NAMALWA (cell line): Measurements from ENCODE around the gene RAB3A.
A peak's percentile ranks its signal among the peaks of the same experiment; 100 is the strongest.

ENCODE experiments used
- DNase-seq: peaks from one replicate; pipeline ENCODE4 v3.0.0-alpha.2; 2015; ENCODE audit warnings: low spot score

Gene RAB3A

DNA sequence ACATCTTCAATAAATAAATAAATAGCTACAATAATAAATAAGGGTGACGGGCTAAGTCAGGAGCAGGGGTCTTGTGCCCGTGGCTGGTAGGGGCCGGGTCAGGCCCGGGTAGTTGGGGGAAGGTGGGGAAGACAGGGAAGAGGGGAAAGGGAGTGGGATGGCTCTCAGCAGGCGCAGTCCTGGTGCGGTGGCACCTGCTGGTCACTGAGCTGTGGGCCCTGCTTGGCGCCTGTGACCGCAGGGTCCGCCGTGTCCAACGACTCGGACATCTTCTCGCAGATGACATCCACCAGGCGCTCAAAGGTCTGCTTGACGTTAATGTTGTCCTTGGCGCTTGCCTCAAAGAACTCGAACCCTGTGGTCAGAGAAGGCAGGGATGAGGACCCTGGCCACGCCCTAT is 6.5 kb downstream of the RAB3A start:
- no peak for DNase-seq

GRCh38 chr19:18196511-18196845 is 7.4 kb downstream of the RAB3A start:
- DNase-seq, result no peak

GRCh38 chr19:18194554-18195238 is 9.1 kb downstream of the RAB3A start:
- DNase-seq, result peak; percentile 60

GRCh38 chr19:18194181-18194530 is 9.7 kb downstream of the RAB3A start:
- no peak for DNase-seq

- peak; percentile 43 for DNase-seq
These were observed 10.3 kb downstream of the RAB3A start for GRCh38 chr19:18193388-18194180.

DNA sequence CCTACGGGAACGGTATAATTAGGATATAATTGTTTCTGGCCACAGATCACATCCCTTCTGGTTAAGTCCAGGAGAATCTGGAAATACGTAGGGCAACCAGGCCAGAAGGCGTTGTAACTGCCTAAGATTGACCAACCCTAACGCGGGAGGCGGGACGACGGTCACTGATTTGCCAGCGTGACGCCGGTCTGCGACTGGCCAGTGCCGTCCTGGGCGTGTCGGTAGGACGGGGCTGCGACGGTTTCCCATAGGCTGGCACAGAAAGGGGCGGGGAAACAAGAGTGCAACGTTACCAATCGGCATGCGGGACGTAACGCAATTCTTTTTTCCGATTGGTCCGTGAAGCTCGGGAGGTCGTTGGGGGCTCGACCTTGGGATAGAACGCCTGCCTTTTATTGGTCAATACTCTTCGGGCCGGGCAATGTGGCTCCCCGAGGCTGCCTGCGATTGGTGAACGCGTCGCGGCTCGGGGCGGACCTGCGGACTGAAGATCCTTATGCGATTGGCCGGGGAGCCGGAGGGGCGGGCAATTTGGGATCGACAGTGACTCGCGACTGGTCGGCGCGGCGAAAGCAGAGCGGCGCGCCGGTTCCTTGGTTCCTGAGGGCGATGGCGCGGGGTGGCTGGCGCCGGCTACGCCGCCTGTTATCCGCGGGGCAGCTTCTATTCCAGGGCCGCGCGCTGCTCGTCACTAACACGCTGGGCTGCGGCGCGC is 11.0 kb downstream of the RAB3A start, which contains the start of gene MPV17L2:
Gene MPV17L2 (plus strand): TSS at position 546 of the 715 bp plus-strand sequence. CDS start 64 bp downstream, at position 610.
- DNase-seq, result peak; percentile 100

DNA sequence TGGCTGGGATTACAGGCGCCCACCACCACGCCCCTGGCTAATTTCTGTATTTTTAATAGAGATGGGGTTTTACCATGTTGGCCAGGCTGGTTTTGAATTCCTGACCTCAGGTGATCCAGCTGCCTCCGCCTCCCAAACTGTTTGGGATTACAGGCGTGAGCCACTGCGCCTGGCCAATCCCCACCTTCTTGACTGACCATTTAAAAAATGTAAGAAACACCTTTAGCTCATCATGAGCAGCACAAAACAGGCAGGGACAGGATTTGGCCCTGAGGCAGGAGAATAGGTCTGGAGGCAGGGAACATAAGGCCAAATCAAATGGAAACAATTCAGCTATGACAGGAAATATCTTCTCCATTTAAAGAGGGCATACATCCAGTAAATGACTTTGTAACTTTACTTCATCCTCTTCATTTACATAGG is 12.2 kb downstream of the RAB3A start:
- DNase-seq, result no peak

DNA sequence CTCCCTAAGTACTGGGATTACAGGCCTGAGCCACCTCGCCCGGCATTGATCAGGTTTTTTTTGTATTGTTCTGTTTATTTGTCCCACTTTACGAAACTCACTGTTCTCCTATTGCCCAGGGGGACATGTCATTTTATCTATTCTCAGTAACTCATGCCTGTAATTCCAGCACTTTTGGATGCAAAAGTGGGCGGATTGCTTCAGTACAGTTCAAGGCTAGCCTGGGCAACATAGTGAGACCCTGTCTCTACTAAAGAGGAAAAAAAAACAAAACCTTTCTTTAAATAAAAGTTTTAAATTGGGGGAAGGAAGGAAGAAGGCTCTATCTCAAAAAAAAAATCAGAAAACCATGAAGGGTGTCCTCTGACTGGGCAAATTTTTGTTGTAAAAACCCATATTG is 13.6 kb downstream of the RAB3A start:
- DNase-seq, result no peak

- no peak for DNase-seq
These were observed 18.3 kb downstream of the RAB3A start for GRCh38 chr19:18185538-18185937.

GRCh38 chr19:18183529-18183928 is 20.3 kb downstream of the RAB3A start:
- no peak for DNase-seq

DNA sequence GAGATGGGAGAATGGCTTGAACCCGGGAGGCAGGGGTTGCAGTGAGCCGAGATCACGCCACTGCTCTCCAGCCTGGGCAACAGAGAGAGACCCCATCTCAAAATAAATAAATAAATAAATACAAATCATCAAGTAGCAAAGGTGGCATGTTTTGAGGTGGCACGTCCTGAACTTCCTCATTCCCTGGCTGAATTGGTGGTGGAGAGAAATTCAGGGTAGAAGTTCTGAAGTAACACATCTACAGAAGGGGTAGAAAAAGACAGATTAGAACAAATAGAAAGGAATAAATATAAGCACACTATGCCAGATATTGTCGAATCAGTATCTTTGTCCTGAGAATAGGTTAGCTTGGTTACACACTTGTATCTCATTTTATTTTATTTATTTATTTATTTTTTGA is 23.9 kb downstream of the RAB3A start:
- peak; percentile 36 for DNase-seq

DNA sequence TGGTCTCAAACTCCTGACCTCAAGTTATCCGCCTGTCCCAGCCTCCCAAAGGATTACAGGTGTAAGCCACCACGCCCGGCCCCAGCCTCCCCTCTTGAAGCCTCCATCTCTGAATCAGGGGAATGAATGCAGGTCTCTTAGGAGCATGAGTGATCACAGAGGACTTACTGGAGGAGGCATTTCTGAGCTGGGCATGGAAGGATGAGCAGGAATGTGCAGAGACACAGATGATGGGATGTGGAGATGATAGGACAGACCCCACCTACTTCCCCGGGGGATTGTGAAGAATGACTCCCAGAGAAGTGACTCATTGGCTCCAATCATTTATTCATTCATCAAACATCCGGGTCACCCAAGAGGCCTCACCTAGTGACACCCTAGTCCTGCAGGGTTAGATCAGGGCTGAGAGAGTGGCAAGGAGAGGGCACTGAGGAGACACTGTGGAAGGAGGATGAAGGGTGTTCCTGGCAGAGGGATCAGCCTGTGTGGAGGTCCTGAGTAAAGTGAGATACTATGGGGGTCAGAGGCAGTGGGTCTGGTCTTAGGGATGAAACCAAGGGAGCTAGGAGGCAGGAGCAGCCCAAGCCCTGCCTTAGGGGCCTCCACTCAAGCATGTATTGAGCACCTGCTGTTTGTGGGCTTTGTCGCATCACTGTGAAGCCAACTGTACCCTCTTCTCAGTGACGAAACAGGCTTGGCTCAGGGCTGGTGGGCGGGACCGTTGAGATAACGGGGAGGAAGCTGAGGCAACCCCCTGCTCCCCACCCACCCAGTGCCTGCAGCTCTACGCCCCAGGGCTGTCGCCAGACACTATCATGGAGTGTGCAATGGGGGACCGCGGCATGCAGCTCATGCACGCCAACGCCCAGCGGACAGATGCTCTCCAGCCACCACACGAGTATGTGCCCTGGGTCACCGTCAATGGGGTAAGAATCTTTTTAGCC is 27.2 kb downstream of the RAB3A start:
- DNase-seq, result no peak

DNA sequence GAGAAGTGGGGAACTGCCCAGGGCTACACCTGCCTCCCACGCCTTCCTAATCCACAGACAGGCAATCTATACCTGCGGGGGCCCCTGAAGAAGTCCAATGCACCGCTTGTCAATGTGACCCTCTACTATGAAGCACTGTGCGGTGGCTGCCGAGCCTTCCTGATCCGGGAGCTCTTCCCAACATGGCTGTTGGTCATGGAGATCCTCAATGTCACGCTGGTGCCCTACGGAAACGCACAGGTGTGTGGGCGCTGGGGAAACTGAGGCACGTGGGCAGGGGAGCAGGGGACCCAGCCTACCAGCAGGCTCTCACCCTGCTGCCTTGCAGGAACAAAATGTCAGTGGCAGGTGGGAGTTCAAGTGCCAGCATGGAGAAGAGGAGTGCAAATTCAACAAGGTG is 28.9 kb downstream of the RAB3A start:
- no peak for DNase-seq

GRCh38 chr19:18173572-18174288 is 30.1 kb downstream of the RAB3A start, which contains the start of gene IFI30:
IFI30 (plus strand) TSS chr19:18173813; CDS start chr19:18173842, 29 bp downstream.
- DNase-seq, result peak; percentile 92

- peak; percentile 47 for DNase-seq
These were observed 30.7 kb downstream of the RAB3A start for GRCh38 chr19:18173054-18173571.

- no peak for DNase-seq
These were observed 31.4 kb downstream of the RAB3A start for GRCh38 chr19:18172331-18173053.

DNA sequence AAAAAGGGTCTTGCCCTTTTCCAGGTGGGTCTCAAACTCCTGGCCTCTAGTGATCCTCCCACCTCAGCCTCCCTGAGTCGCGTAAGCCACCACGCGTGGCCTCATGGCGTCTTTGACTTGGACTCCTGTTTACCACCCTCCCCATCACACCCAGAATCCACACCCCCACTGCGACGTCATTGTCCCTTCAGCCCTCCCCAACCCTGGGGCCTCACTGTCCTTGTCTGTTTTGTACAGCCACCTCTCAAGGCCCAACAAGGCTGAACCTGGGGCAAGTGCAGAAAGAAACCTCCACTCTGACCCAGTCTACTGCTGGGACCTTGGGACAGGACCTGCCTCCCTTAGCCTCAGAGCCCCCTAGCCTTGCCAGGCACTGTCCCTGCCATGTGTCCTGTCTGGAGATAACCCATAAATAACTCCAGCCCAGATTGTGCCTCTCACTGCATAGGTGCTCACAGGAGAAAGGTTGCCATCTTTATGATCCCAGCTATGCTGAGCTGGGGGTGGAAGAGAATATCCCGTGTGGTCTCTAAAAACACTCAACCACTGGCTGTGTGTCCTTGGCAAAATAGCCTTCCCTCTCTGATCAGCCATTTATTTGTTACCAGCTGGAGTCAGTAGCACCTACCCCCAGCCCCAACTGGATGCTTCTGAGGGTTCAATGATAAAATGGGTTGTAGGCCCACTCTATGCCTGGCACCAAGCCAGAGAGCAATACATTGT is 32.1 kb downstream of the RAB3A start:
- DNase-seq, result peak; percentile 37

- peak; percentile 87 for DNase-seq
These were observed 33.1 kb downstream of the RAB3A start for GRCh38 chr19:18170714-18171255.
